Stimulated activated CD8-positive, alpha-beta memory T cell treated with anti-CD3 and anti-CD28 coated beads, Interleukin-12 subunit alpha, Interleukin-12 subunit beta, amount 100 ng/mL, for 4 hours (primary cell): ENCODE measurements around the gene TMEM191B.
"Not testable (repeated sequence)": the region's sequence is repeated elsewhere in the genome, so short reads cannot be mapped to it uniquely, and the experiment has no call there.

Experiments used
- DNase-seq: peaks from one replicate; pipeline ENCODE4 v3.0.0-alpha.2; 2020; ENCODE audit warnings: low read depth

The TMEM191B gene

DNA sequence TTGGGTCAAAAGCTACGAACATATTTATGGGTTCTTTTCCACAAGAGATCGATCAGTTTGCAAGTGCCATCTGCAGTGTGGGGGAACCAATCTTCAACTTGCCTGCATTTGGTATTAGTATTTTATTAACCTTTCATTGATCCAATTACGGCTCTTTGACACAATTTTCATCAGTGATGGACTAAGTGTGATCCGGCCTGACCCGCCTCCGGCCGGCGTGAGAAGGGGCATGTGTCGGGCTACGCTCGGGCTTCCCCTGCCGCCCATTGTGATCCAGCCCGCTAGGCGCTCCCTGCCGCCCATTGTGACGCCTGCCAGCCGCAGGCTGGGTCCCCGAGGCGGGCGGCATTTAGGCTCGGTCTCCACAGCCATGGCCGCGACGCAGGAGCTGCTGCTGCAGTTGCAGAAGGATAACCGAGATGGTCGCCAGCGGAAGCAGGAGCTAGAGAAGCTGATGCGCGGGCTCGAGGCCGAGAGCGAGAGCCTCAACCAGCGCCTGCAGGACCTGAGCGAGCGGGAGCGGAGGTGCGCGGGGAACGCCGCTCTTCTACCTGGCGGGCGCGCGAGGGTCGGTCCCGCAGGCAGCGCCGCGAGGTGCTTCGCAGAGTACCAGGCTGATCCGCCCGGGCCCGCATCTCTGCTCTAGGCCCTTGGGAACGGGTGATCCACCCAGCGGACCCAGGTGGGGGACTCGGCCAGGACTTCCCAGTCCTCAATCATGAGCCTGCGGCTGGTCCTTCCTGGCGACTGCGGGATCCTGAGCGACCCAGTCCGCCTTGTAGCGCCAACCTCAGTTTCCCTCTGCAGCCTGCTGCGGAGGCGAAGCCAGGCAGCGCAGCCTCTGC lies at the start of gene TMEM191B:
Gene TMEM191B (plus strand): TSS at position 51 of the 845 bp plus-strand sequence. CDS start 179 bp downstream, at position 230.
- DNase-seq, result not testable (repeated sequence)

DNA sequence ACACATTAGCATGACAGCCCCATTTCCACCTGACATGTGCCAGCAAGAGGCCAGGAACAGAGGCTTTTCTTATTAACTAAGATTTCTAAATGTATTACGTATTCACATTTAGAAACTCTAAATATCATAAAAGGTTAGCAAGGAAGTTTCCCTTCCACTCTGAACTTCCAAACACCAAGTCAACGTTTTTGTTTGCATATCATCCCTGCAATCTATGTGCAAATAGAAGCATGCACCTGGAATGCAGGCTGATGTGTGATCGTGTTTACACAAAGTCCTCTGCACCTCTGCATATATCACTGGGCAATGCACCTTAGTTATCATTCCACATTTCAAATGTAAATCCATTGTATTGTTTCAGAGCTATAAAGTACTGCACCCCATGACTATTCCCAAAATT lies 31.4 kb upstream of the TMEM191B start:
- DNase-seq, result not testable (repeated sequence)

DNA sequence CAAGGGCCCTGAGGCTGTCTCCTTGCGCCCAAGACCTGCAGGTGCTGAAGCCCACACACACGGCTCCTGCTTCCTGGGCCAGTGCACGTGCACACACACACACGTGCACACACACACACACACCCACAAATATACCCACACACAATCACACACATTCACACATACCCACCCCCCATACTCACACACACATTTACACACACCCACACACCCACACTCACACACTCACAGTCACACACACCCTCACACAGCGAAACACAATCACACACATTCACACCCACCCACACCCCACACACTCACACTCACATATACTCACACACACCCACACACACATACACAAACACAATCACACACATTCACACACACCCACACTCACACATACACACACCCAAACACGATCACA lies 16.3 kb upstream of the TMEM191B start:
- DNase-seq, result not testable (repeated sequence)

DNA sequence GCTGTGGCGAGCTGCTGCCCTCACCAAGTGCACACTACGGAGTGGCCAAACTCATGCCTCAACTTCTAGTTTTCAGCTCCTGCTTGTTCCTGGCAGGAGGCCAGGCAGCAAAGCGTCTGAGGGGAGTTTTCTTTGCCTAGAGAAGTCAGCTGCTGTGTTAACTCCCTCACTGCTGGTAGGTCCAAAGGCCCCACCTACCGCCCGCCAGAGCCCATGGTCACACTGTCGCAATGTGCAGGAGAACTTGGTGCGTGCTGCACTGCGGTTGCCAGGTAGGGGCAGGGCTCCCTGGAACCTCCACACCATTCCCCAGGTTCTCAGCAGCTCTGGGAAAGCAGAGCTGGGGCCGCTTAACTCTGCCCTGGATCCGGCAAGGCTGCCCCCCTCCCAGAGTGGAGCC lies 15.2 kb upstream of the TMEM191B start:
- not testable (repeated sequence) for DNase-seq

DNA sequence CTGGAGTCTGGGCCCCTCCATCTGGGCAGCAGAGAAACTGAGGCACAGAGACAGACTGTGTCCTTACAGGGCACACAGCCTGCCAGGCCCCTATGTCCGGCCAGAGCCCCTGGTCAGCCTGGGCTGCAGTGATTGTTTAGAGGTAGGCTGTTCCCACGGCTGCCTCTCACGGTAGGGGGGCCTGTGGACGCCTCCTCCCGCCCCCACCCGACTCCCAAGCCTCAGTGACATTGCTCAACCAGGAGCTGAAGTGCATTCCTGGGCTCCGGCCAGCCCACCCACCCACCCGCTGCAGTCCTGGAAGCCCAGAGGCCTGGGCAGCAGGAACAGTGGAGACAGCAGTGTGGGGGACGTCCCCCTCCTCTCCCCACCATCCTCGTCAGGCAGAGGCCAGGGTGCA lies 14.1 kb upstream of the TMEM191B start:
- DNase-seq, result not testable (repeated sequence)

DNA sequence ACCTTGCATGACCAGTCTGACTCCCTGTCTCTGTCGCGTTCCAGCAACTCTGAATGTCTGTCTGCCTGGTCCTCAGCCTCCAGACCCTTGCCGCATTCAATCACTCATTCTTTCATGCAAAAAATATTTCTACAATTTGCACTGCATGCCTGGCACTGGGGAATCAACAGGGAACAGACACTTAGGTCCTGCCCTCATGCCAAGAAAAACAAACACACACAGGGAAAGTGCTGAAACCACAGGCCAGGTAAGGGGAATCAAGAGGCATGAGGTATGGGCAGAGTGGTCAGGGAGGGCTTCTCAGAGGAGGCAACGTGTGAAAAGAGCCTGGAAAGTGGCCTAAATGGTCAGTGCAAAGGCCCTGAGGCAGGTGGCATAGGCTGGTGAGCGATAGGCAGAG lies 9.5 kb upstream of the TMEM191B start, which contains the start of gene GGTLC3:
Gene GGTLC3 (minus strand): TSS at position 101 of the 400 bp plus-strand sequence. CDS start 264 bp downstream, outside the sequence.
- DNase-seq, result not testable (repeated sequence)

DNA sequence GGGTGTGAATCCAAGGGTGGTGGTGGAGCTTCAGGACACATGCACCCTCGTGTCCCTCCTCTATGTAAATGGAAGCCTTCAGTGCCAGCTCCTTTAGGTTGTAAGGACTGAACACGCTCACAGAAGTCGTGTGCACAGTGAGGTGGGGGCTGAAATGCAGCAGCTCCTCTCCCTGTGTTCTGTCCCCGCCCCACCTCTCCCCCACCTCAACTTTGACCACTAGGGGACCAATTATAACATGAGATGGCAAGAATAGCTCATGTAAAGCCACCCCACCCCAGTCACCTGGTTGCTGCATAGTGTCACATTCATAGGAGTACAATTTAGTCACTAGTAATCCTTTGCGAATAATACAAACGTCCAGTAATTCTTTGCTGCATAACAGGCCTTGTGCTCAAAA lies 4.8 kb upstream of the TMEM191B start:
- not testable (repeated sequence) for DNase-seq

DNA sequence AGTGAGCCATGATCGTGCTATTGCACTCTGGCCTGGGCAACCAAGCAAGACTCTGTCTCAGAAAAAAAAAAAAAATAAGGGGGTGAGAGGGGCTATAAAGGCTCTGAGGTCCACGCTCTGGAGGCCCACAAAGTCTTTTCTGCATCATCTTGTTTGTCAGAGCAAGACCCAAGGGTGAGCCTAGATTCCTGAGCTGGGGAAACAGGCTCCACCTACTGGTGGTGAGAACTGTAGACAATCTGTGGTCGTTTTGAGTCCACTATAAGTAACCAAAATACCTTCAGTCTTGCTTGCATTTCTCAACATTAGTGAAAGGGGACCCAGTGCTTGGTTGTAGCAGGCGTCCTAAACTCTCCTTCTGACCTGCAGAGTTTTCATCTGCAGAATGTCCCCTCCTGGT lies 4.3 kb upstream of the TMEM191B start:
- DNase-seq, result not testable (repeated sequence)

DNA sequence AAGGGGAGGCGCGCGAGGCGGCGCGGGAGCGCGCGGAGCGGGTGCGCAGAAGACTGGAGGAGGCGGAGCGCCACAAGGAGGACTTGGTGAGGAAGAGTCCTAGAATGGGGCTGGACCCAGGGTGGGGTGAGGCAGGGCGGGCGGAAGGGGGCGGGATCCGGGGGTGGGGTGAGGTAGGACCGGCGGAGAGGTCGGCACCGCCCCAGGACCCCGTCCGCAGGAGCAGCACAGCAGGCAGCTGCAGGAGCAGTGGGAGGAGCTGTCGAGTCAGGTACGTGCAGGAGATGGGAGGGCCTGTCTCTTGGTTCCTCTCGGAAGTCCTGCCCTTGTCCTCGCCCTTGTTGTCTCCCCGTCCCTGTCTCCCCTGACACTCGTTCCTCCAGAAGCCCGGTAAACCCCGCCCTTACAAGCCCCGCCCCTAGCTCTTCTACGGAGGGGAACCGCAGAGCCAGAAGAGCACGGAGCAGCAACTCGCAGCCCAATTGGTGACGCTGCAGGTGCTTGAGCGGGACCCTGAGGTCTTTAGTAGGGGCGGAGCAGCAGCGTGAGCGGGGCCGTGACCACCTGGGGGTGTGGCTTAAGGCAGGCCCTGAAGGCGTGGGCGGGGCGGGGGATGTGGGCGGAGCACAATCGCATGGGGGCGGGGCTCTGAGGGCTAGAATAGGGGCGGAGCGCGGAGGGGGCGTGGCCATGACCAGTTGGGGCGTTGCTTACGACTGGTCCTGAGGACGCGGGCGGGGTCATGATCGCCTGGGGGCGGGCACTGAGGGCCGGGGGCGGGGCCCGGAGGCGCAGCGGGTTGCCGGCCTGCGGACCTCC lies 1.2 kb downstream of the TMEM191B start:
- DNase-seq, result peak; percentile 64

DNA sequence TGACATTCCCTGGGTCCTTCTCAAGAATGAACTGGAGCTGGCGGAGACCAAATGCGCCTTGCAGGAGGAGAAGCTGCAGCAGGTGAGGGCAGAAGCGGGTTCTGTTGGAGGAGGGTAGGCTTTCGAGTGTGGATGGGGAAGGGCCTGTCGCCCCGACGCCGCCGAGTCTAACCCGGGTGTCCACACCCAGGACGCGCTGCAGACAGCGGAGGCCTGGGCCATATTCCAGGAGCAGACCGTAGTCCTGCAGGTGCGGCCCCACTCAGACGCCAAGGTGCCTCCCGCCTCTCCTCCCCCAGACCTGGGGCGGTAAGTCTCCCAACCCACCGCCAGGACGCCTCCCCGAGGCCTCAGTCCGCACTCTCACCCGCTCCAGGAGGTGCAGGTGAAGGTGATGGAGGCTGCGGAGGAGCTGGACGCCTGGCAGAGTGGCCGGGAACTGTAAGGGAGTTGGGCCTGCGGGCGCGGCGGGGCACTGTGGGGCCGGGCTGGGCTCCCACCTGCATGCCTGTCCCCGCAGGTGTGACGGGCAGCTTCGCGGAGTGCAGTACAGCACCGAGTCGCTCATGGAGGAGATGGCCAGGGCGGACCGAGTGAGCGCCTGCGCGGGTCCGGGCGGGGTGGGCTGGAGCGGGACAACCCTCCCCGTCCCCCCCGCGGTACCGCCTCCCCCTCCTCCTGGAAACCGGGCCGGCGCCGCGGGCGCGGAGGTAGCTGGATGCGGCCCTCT lies 2.0 kb downstream of the TMEM191B start:
- not testable (repeated sequence) for DNase-seq

DNA sequence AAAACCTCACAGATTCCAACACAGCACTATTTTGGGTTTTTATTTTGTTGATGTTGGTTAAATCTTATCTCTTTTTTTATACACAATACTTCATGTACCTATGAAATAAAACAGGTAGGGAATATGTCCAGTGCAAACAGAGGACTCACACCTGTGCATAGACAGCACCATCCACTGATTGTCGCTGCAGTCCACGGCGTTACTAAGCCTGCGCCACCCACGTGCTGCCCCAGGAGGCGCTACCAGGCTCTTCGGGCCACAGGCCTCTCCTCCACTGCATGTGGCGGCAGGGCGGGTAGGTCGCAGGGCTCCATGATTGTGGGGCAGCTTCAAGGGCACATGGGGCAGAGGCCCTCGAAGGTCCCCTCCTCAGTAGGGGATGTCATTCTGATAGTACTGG lies 6.0 kb downstream of the TMEM191B start:
- DNase-seq, result not testable (repeated sequence)

DNA sequence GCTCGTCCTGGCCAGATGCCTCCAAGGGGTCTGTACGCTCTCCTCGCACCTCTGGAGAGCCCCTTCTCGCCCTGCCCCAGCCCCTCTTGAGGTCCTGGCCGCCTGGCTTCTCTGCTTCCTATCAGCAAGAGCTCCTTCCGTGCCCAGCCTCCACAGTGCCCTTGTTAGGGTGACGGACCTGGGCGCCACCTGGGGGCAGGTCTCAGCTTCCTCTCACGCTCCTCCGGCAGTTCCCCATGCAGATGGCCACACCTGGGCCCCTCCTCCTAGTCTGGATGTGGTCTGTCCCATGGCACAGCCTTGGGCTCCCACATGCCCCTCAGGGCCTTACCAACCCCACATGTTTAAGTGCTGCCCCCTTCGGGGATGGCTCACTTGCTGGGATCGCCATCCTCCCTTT lies 6.7 kb downstream of the TMEM191B start:
- not testable (repeated sequence) for DNase-seq

DNA sequence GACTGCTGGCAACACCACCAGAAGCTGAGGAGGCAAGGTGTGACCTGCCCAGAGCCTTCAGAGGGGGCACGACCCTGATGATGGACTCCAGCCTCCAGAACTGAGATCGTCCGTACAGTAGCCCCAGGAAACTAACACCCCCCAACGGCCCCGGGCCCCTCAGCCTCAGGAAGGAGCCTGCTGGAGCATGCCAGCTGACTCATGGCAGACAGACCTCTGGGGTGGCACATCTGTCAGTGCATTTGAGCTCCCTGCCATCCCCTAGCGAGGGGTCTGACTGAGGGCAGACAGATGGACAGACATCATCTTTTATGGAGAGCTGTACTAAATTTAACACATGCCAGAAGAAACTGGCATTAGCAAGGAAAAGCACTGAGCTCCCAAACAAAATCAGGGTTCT lies 12.4 kb downstream of the TMEM191B start:
- DNase-seq, result not testable (repeated sequence)

DNA sequence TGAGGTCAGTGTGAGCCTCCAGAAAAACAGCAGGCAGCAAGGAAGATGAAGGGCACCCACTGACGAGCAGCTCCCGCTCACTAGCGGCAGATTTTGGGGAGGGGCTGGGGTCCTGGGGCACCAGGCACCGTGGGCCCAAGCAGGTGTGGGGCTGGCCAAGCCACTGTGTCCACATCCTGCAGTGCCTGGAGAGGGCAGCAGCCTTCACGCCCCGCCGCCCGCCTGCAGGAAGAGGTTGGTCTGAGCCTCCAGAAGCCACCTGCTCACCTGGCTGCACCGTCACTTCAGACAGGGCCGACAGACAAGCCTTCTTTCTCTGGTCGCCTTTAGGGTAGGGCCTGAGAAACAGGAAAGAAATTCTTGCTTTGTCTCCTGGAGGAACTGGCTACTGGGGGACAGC lies 15.8 kb downstream of the TMEM191B start:
- not testable (repeated sequence) for DNase-seq

DNA sequence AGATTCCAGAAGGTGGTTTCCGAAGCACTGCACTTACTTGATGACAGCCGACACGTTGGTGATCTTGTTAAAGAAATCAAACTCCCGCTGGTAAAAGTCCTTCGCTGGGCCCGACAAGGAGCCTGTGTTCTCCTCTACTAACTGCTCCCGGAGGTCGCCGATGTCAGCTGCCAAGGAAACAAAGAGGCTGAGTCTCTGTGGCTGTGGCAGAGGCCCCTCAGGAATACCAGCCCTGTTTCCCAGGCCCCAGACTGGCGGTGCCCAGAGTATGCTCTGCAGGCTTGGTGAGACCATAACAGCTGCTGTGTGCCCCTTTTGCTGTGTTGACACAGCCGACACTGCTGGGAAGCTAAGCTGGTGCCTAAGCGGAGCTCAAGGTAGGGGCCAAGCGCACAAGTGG lies 17.0 kb downstream of the TMEM191B start:
- DNase-seq, result not testable (repeated sequence)

DNA sequence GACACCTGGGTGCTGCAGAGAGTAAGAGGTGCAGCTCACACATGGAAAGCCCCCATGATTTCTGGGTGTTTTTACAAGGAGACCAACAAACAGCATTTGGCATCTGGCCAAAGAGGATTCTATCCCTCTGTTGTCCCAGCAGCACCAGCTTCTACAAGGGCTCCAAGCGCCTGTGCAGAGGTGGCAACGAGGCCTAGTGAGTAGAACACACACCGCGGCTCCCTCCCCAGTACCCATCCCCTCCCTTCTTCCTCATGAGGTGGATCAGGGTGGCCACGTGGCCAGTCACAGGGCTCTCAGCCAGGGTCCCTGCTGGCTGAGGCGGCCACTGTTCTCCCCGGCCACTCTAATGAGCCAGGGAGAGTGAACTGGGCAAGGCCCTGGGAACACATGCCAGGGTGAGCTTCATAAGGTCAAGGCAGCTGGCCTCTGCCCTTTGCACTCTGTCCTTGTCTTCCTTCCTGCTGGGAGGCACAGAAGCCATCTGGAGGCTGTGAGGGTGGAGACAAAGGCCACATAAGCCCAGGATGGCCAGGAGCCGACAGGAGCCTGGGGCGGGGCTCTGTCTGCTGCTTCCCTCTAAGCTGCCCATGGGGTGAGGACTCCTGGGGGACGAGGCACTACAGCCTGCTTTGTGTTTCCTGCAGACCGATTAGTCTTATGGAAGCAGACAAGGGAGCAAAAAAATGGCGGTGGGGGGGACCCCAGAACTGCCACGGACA lies 22.0 kb downstream of the TMEM191B start:
- DNase-seq, result not testable (repeated sequence)

DNA sequence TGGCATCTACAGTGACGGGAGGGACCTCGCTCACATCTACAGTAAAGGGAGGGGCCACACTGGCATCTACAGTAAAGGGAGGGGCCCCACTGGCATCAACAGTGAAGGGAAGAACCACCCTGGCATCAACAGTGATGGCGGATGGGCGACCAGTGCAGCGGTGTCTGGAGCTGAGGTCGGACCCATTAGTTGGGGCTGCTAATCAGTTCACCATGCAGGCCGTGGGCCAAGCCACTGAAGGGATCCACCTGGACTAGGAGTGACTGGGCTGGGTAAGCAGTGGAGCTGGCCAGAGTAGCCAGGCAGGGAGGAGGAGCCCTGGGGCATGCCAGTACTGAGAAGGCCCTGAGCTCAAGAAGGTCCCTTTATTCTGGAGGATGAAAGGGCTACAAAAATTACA lies 23.4 kb downstream of the TMEM191B start:
- DNase-seq, result not testable (repeated sequence)

DNA sequence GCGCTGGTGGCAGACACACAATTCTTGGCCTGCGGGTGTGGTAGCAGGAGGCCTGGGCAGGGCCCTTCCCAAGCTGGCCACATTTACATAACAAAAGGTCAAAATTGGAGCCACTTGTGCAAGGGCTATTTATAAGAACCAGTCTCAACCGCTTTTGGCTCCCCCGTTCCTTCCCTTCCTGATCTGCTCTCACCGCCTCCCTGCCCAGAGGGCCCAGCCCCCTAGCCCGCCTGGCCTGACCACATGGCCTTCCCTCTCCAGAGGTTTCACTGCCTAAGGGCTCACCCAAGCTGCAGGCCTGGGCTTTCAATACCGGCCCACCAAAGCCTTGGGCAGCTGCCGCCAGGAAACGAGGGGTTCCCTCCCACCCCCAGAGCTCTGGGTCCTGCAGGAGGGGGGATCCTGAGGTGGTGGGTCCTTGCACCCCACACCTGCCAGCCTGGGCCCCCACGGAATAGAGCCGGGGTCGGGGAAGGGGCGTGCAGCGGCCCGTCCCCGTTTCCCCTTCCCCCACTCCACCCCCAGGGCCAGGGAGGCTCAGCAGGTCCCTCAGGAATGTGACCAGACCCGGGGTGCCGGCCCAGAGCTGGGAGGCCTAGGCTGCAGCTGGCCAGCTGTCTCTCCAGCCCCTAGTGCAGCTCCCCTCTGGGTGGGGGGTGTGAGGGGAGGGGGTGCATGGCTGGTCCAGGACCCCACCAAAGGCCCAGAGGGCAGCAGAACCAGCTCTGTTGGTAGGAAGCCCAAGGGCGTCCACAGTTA lies 25.4 kb downstream of the TMEM191B start:
- DNase-seq, result not testable (repeated sequence)

DNA sequence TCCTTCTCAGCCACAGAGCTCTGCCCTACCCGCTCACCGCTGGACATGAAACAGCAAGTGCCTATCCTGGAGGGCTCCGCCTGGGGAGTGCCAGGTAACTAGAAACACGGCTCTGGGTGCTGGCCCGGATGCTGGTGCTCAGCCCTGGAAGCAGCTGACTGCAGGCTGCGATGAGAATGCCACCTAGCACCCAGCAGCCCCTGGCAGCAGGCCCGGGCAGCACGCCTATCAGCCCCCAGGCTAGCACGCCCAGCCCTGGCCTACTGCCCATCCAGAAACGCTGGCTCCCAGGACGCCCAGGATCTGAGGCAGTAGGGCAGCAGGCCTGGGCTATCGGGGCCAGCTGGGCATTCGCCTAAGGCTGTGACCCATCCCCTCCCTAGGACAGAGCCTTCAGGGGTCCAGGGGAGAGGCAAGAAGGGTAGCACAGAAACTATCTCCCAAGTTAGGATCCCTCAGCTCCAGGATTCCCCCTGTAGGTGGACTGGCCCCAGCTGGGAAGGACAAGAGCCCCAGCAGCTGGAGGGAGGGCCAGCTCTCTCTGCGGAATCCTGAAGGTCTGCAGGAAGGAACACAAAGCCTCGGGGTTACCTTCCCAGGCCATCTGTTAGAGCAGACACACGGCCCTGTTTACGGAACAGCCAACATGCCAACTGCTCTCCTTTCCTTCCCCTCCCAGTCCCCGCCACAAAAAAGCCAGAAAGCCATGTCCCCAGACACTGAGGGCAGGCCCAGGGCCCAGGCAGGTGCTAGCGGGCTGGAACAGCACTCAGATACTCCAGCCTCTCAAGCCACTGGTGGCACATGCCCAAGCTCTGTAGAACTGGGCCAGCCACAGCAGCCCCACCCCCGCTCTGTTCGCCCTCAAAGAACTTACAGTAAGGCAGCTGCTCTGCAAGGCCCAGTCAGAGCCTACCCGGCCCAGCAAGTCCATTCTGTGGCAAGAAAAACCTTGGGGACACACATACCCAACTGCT lies 27.0 kb downstream of the TMEM191B start:
- DNase-seq, result not testable (repeated sequence)
